SK-N-DZ (cell line): Measurements from ENCODE around the gene TSPAN14.
"Not testable (repeated sequence)": the region's sequence is repeated elsewhere in the genome, so short reads cannot be mapped to it uniquely, and the experiment has no call there.

ENCODE experiments used
- DNase-seq: peaks from one replicate; pipeline ENCODE4 v3.0.0-alpha.2; 2015; ENCODE audit warnings: low spot score

Gene TSPAN14

DNA sequence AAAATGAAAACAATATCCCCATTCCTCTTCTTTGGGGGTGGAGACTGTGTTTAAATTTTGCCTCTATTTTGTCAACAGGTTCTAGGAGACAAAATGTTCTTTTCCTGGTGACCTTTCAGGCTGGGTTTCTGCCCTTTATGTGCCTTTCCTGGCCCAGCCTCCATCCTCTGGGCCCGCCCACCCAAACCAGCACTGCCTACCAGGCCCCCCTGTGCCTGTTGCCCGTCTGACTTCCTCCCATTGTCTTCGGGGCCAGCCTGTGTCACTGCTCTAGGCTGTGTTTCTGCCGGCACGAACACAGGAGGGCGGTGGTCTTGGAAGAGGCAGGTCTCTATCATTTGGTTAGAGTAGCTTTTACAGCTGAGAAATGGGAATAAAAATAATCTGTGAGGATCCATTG lies 13.9 kb downstream of the TSPAN14 start:
- no peak for DNase-seq

- DNase-seq, result no peak
Measured at GRCh38 chr10:80468806-80469421, 14.8 kb downstream of the TSPAN14 start.

DNA sequence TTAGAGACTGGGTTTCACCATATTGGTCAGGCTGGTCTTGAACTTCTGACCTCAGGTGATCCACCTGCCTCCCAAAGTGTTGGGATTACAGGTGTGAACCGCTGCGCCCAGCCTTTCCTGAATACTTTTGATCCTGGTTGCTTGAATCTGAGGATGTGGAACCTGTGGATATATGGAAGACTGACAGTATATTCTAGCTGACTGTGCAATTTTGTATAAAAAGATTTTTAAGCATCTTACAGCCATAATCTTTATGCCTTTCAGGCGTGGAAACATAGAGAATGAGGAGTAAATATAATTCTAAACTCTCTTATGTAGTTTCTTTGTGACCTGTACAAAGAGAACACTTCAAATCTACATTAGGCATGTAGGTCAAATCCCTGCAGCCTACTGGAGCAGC lies 16.2 kb downstream of the TSPAN14 start:
- no peak for DNase-seq

- no peak for DNase-seq
Measured at GRCh38 chr10:80471001-80471400, 16.9 kb downstream of the TSPAN14 start.

- DNase-seq, result no peak
Measured at GRCh38 chr10:80471715-80472233, 17.7 kb downstream of the TSPAN14 start.

DNA sequence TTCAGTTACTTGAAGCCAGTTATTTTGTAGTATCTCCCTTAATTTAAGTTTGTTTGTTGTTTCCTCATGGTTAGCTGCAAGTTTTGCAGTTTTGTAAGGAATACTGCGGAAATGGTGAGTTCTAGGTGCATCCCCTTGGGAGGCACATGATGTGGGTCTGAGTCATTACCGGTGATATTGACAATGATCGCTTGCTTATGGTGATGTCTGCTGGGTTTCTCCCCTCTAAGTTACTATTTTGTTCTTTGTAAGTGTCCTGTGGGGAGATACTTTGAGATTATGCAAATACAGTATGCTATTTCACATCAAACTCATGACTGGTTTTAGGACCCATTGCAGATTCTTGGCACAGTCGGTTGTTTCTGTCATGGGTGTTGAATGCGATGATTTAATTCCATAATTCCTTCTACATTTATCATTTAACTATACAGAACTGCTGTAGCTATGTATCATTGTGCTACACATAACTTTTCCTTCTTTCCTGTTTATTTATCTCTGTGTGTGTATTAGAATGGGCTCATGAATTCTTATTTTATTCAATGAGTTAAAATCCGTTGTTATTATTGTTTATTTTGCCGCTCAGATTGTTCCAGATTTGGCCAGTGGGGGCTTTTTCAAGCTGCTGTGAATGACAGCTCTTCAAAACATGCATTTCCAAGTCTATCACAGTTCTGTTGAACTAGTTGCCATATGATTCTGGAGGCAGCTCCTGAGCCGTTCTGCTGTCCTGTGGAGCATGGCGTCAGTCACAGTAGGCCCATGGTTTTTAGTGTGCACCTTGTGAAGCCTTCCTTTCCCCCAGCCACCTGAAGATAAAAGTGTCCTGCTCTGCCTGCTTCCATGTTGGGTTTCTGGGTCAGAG lies 18.4 kb downstream of the TSPAN14 start:
- DNase-seq, result no peak

DNA sequence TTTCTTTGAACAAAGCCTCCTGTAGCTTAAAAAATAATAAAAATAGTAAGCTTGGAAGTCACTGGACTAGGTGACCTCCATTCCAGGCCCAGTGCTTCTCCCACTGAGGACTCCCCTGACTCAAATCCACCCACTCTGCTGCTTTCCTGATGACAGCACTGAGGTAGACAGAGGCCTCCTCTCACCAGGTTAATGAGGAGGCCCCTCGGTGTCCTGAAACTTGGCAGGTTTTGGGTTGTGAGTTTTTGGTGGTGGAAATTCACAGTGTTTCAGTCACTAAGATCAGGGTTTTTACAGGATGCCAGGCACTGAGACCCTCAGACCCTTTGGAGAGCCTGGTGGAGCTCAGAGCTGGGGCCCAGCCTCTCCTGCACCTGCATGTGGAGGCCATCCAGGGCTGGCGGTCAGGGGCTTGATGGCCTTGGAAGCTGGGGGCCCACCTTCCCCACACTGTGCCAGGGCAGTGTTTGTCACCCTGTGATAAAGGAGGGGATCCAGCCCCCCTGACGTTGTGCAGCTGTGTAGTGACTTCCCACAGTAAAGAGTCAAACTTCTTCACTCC lies 19.1 kb downstream of the TSPAN14 start:
- DNase-seq, result no peak

DNA sequence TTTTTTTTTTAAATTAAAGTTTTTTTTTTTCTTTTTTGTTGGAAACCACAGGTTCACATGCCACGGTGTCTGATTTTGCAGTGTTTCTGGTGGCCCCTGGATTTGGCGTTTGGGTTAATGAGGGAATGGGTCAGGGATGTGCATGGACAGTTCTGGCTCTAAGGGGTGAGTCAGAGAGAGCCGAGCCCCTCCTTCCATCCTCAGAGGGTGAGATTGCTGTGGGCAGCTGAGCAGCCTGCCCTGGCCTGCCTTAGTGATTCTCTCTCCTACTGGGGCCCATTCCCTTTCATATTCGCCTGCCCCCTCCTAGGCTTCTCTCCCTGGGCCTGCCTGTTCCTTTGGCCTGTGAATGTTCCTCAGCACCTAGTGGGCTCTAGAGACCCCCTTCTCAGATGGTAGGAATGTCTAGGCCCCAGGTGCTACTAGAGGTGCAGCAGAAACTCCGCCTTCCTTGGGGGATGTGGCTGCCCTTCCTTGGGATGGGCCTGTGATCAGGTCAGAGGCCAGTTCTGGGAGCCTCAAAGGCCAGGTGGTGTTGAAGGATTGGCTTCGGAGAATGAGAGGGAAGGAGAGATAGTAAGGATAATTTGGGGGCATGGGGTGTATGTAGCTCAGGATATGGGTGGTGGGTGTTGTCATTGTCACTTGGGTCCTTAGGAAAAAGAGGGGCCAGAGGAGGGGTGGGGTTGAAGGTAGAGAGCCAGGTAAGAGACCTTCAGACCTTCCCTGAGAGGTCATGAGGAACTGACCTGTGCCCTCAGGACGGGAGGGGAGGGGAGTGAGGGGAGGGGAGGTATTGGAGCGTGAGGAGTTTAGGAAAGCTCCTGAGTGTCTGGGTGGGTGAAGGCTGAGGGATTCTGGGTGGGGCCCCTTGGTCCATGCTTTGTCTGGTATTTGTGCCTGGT lies 19.8 kb downstream of the TSPAN14 start:
- DNase-seq, result no peak

GRCh38 chr10:80474597-80474910 lies 20.4 kb downstream of the TSPAN14 start:
- no peak for DNase-seq

DNA sequence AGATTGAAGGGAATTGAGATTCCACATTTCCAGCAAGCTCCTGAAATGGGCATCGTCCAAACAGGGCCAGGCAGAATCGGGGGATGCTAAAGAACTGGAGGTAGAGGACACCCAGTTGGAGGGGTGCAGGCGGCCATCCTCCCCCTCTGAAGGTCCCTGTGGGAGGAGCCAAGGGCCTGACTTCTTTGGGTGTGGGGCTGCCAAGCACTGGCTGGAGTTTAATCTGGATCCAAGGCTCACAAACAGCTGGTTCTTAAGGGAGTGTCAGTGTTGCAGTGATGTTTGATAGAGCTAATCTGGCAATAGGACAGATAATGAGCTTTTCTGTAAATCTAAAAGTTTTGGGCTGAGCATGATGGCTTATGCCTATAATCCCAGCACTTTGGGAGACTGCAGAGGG lies 20.8 kb downstream of the TSPAN14 start:
- DNase-seq, result no peak

- not testable (repeated sequence) for DNase-seq
Measured at GRCh38 chr10:80475641-80476040, 21.5 kb downstream of the TSPAN14 start.

- DNase-seq, result no peak
Measured at GRCh38 chr10:80476685-80477084, 22.6 kb downstream of the TSPAN14 start.

- no peak for DNase-seq
Measured at GRCh38 chr10:80477813-80478212, 23.7 kb downstream of the TSPAN14 start.

DNA sequence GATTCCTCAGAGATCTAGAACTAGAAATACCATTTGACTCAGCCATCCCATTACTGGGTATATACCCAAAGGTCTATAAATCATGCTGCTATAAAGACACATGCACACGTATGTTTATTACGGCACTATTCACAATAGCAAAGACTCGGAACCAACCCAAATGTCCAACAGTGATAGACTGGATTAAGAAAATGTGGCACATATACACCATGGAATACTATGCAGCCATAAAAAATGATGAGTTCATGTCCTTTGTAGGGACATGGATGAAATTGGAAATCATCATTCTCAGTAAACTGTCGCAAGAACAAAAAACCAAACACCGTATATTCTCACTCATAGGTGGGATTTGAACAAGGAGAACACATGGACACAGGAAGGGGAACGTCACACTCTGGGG lies 26.3 kb downstream of the TSPAN14 start:
- DNase-seq, result not testable (repeated sequence)

DNA sequence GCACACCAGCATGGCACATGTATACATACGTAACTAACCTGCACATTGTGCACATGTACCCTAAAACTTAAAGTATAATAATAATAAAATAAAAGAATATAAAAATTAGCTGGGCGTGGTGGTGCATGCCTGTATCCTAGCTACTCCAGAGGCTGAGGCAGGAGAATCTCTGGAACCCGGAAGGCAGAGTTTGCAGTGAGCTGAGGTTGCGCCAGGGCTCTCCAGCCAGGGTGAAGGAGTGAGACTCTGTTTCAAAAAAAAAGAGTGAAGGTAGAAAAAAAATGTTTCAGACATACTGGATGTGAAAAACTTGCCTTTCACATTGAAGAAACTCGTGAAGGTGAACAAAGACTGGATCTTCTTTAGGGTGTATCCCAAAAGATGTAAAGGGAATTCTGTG lies 26.7 kb downstream of the TSPAN14 start:
- no peak for DNase-seq

DNA sequence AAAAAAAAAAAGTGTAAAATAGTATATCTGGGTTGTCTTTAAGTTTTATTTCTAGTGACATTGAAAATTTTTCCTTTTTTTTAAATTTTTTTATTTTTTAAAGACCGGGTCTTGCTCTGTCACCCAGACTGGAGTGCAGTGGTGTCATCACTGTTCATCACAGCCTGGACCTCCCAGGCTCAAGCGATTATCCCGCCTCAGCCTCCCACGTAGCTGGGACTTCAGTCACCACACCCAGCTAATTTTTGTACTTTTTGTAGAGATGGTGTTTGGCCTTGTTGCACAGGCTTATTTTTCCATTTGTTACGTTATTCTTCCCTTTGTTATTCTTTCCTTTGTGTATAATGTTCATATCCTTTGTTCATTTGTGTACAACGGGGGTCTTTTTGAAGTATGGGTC lies 30.1 kb downstream of the TSPAN14 start:
- no peak for DNase-seq

GRCh38 chr10:80484676-80485075 lies 30.6 kb downstream of the TSPAN14 start:
- DNase-seq, result no peak

- no peak for DNase-seq
Measured at GRCh38 chr10:80485076-80485945, 31.2 kb downstream of the TSPAN14 start.

DNA sequence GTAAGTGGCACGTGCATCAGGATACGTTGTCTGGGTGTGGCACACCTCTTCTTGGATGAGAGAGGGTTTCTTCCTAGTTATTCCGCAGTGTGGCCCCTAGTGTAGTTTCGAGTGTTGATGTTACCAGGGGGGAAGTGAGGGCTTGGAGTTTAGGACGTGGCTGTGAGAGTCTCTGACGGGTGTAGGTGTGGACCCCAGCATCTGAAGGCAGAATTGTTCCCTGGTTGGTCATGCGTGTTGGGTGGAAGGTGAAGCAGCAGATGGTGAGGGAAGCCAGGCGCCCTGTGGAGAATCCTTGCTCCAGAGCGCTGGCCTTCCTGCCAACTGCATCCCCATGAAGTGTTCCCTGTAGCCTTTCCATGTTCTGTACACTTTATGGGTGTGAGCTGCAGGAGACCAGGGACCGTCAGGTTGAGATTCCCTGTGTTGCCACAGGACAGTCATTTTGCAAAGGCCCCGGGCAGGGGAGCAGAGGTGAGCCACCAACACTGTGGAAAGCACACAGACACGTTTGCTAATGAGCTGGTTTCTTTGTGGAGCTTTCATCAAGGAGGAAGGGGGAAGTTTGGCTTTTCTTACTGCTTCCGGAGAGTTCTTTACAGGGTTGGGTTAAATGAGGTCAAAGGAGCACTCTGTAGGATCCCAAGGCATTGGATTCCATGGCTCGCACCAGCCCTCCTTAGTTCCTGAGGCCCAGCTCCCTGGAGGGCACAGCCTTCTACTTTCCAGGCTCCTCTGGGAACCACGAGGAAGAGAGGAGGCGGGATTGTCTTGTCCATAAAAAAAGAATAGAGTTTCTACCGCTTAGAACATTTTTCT lies 32.0 kb downstream of the TSPAN14 start:
- DNase-seq, result no peak
